Suprapubic skin (tissue), 4 donors: ENCODE measurements around the gene GRID2. TPM values are rescaled to one million over a fixed set of nuclear protein-coding genes. Genes with fewer than 3 reads are reported as not detected.

Experiments used
- DNase-seq, 2 donors: peaks; one replicate each; pipeline ENCODE4 v3.0.0-alpha.2; 2019; ENCODE audit warnings: low spot score in 2 of 2
- H3K27ac ChIP-seq: fragments of 200-600 bp; sonication (generic); one replicate; pipeline ENCODE4 v1.5.1; 2019
- H3K27me3 ChIP-seq: fragments of 200-600 bp; sonication (generic); one replicate; pipeline ENCODE4 v1.5.1; 2019
- H3K36me3 ChIP-seq: fragments of 200-600 bp; sonication (generic); one replicate; pipeline ENCODE4 v1.5.1; 2019
- H3K4me1 ChIP-seq: fragments of 200-600 bp; sonication (generic); one replicate; pipeline ENCODE4 v1.5.1; 2019
- H3K4me3 ChIP-seq: fragments of 200-600 bp; sonication (generic); one replicate; pipeline ENCODE4 v1.5.1; 2019; ENCODE audit warnings: mild to moderate bottlenecking
- H3K9me3 ChIP-seq: fragments of 200-600 bp; sonication (generic); one replicate; pipeline ENCODE4 v1.5.1; 2019
- CTCF ChIP-seq, 2 donors: fragments of 200-600 bp in 1 of 2; fragments of 450-650 bp in 1 of 2; sonication (generic) in 1 of 2; IDR thresholded peaks; one replicate each; pipeline ENCODE4 v1.5.1; 2016 to 2019; ENCODE audit warnings: antibody characterized with exemption in 2 of 2, mild to moderate bottlenecking in 1 of 2, moderate library complexity in 1 of 2
- EP300 ChIP-seq: sonication (generic); formaldehyde crosslinking; IDR thresholded peaks from one replicate; pipeline ENCODE4 v1.6.1; 2017; ENCODE audit warnings: antibody characterized with exemption
- POLR2A ChIP-seq, 2 donors: fragments of 450-650 bp; IDR thresholded peaks; one replicate each; pipeline ENCODE4 v1.6.1; 2017; ENCODE audit warnings: antibody characterized with exemption in 2 of 2, mild to moderate bottlenecking in 2 of 2, moderate library complexity in 2 of 2
- POLR2AphosphoS5 ChIP-seq, 3 donors: sonication (generic); formaldehyde crosslinking; IDR thresholded peaks; one replicate each; pipeline ENCODE4 v1.6.1; 2017; ENCODE audit warnings: antibody characterized with exemption in 3 of 3
- WGBS: methylation state at CpG from one replicate; pipeline ENCODE4 v1.1.5; 2018; 5-methylcytosine and 5-hydroxymethylcytosine counted together
- total RNA-seq, 4 donors: library from RNA; depleted of rRNA; stranded (reverse); fragments of >200 nt; gene quantifications; one replicate each; pipeline ENCODE4 v1.1.0, GENCODE V29; 2016

Gene GRID2
- total RNA-seq, 4 donors from 2014 or later, result not detected

DNA sequence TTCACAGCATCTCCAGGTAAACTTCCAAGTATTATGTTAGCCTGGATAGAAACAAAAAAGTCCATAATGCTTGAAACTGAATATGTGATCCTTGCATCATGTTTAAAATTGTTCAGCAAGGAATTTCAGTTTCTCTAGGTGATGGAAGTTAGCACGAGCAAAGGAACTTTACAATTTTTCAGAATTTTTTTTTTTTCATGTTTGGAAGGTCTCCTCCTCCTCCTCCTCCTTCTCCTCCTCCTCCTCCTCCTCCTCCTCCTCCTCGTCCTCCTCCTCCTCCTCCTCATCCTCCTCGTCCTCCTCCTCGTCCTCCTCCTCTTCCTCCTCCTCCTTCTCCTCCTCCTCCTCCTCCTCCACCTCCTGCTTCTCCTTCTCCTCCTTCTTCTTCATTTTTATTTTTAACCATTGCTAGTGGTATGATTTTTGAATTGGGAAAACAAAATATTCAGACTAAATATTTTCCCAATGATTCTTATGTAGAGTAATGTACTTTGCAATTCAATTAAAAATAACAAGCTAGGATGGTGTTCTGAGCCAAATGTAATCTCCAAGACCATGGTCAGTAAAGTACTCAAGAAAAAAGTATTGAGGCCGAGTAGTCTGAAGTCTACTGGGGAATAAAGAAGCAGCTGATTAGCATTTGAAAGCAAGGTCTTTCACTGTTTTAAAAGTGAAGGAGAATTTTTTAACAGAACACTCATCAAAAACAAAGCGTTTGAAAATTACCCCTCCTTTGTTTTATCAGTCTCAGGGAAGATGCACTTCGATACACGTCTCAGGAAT is 1103.9 kb downstream of the GRID2 start:
- Histone ChIP-seq H3K27ac (no peak overlapping the region), H3K9me3 (no peaks in the 10 kb centered on the region), H3K4me3 (no peak overlapping the region), H3K27me3 (no peaks in the 10 kb centered on the region), H3K36me3 (no peaks in the 10 kb centered on the region), H3K4me1 (no peaks in the 10 kb centered on the region)
- no peak for TF ChIP-seq POLR2AphosphoS5 (IDR thresholded peaks at IDR 0.05)
- 61% methylated on average over 8 of the region's 8 CpGs for WGBS
- DNase-seq, result no peak

GRCh38 chr4:93409035-93409434 is 1105.3 kb downstream of the GRID2 start:
- 14% methylated on average over 1 of the region's 1 CpG for WGBS
- H3K36me3 ChIP-seq, result no peaks in the 10 kb centered on the region
- no peak for DNase-seq
- H3K4me1 ChIP-seq, result no peaks in the 10 kb centered on the region
- H3K9me3 ChIP-seq, result no peaks in the 10 kb centered on the region
- H3K4me3 ChIP-seq, result no peak overlapping the region
- no peaks in the 10 kb centered on the region for H3K27me3 ChIP-seq
- TF ChIP-seq CTCF (IDR thresholded peaks at IDR 0.05), result no peak
- TF ChIP-seq EP300, result no peak
- TF ChIP-seq POLR2A (IDR thresholded peaks at IDR 0.05), result no peak
- no peak for TF ChIP-seq POLR2AphosphoS5 (IDR thresholded peaks at IDR 0.05)
- H3K27ac ChIP-seq, result no peak overlapping the region

GRCh38 chr4:93414041-93414550 is 1110.3 kb downstream of the GRID2 start:
- Histone ChIP-seq H3K9me3 (no peaks in the 10 kb centered on the region), H3K4me3 (no peak overlapping the region), H3K4me1 (no peaks in the 10 kb centered on the region), H3K36me3 (no peaks in the 10 kb centered on the region), H3K27me3 (no peaks in the 10 kb centered on the region), H3K27ac (no peak overlapping the region)
- no peak for DNase-seq
- 77% methylated on average over 1 of the region's 1 CpG for WGBS
- TF ChIP-seq POLR2AphosphoS5 (IDR thresholded peaks at IDR 0.05) (no peak), CTCF (IDR thresholded peaks at IDR 0.05) (no peak), POLR2A (IDR thresholded peaks at IDR 0.05) (no peak), EP300 (no peak)

DNA sequence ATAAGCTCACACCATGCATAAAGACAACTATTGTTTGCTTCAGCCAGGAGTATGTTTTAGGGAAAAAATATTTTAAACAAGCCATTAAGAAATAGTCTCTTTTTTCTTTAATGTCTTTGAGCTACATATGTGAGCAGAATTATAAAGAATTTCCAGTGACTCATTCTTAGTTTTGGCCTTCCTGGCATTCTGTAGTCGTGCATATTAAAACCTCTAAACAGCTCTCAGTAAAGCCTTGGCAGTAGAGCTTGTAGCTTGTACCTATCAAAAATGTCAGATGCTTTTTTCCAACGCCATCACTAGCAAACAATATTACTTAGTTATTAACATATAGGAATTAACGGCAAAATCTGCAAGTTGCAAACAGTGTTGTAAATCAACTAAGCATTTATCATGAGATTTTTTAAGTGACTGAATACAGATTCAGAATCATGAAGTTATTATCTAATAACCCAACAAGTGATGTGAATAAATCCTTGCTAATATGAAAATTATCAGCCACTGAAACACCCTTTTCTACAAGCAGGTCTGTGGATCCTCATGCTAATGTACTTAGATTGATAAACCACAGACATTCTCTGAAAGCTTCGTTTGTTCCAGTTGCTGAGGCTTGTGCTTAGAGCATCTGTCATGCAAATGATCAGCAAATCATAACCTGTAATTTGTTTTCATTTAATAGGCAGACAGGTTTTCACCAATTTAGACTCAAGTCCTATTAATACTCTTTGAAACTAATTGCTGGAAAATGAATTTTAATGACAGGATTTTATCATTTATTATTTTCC is 1112.8 kb downstream of the GRID2 start:
- TF ChIP-seq POLR2AphosphoS5 (IDR thresholded peaks at IDR 0.05) (no peak), POLR2A (IDR thresholded peaks at IDR 0.05) (no peak), CTCF (IDR thresholded peaks at IDR 0.05) (no peak)
- H3K4me3 ChIP-seq, result no peak overlapping the region
- no peaks in the 10 kb centered on the region for H3K27me3 ChIP-seq
- DNase-seq, result no peak
- no peaks in the 10 kb centered on the region for H3K36me3 ChIP-seq
- no peaks in the 10 kb centered on the region for H3K4me1 ChIP-seq
- H3K9me3 ChIP-seq, result no peaks in the 10 kb centered on the region
- H3K27ac ChIP-seq, result no peak overlapping the region
- WGBS, result 46% methylated on average over 4 of the region's 4 CpGs

DNA sequence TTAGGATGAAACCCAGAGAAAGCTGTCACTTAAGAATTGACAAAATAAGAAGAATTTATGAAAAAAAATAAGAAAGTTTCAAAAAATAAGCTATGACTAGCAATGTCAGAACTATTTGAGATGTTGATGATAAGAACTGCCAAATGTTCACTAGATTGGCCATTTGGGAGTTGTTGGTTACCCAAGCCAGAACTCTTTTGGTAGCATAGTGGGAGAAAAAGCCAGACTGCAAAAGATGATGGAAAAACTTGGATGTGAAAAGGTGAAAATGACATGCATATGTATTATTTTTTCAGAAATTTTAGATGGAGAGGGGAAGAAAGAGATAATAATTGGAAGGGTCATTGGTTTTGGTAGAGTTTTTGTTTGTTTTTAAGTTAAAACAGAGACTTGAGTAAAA is 1127.6 kb downstream of the GRID2 start:
- TF ChIP-seq EP300 (no peak), CTCF (IDR thresholded peaks at IDR 0.05) (no peak), POLR2A (IDR thresholded peaks at IDR 0.05) (no peak), POLR2AphosphoS5 (IDR thresholded peaks at IDR 0.05) (no peak)

More for the DNA sequence above, 1127.6 kb downstream of the GRID2 start:
- no peaks in the 10 kb centered on the region for H3K4me1 ChIP-seq
- no peaks in the 10 kb centered on the region for H3K9me3 ChIP-seq
- no peak overlapping the region for H3K4me3 ChIP-seq
- no peak overlapping the region for H3K27ac ChIP-seq
- no peaks in the 10 kb centered on the region for H3K36me3 ChIP-seq
- no peak for DNase-seq
- no peaks in the 10 kb centered on the region for H3K27me3 ChIP-seq
